Endothelial cell of umbilical vein (primary cell): ENCODE measurements around the gene ASTN1. TPM values are rescaled to one million over a fixed set of nuclear protein-coding genes. Genes with fewer than 3 reads are reported as not detected.

Source experiments
- BruUV-seq: library from RNA; stranded (reverse); fragments of 400-500 nt; replicated peaks from 2 replicates; lab custom pipeline; 2021; lab: Mats Ljungman, UMichigan
- CTCF ChIA-PET: fragments of 300-600, 350-600 bp; sonication (Branson Sonifier 250); formaldehyde crosslinking; loops from one replicate; lab custom pipeline; 2021; ENCODE audit warnings: antibody characterized with exemption, inconsistent platforms; lab: Charles Lee
- POLR2A ChIA-PET: fragments of 300-600, 350-600 bp; sonication (Branson Sonifier 250); formaldehyde crosslinking; loops from one replicate; lab custom pipeline; 2021; ENCODE audit warnings: antibody characterized with exemption, inconsistent platforms; lab: Charles Lee
- DNase-seq: peaks from one replicate; pipeline ENCODE4 v3.0.0-alpha.2; 2011; ENCODE audit warnings: low read depth, low spot score
- FAIRE-seq: peaks from 2 replicates; lab custom pipeline; 2011; peaks lifted over from hg19 to GRCh38; lab: Jason Lieb, UNC
- H2AFZ ChIP-seq: 2 replicates; pipeline ENCODE4 v1.6.0; 2012; ENCODE audit warnings: low read depth, low read length, control low read depth, inconsistent platforms
- H3K27ac ChIP-seq: 2 replicates; pipeline ENCODE4 v1.5.1; 2011; ENCODE audit warnings: low read depth, mild to moderate bottlenecking, control low read depth, low read length, moderate library complexity; ENCODE audit not compliant: insufficient read depth
- H3K27me3 ChIP-seq, 2 experiments: 2 replicates each; pipeline versions ENCODE4 v1.6.0 to v1.6.1; 2011; ENCODE audit warnings: low read length in 2 of 2, mixed read lengths in 1 of 2; ENCODE audit not compliant: control insufficient read depth in 2 of 2, insufficient read depth in 2 of 2
- H3K36me3 ChIP-seq, 2 experiments: 2 replicates in 1 of 2; 3 replicates in 1 of 2; pipeline ENCODE4 v1.5.1; 2011; ENCODE audit warnings: low read length in 2 of 2, mild to moderate bottlenecking in 1 of 2, moderate library complexity in 1 of 2; ENCODE audit not compliant: control insufficient read depth in 2 of 2, insufficient read depth in 2 of 2; ENCODE audit errors: extremely low read depth in 1 of 2
- H3K4me1 ChIP-seq: 3 replicates; pipeline ENCODE4 v1.5.1; 2011; ENCODE audit warnings: mild to moderate bottlenecking, low read length; ENCODE audit not compliant: control insufficient read depth, insufficient read depth; ENCODE audit errors: extremely low read depth
- H3K4me2 ChIP-seq: 2 replicates; pipeline ENCODE4 v1.6.1; 2011; ENCODE audit warnings: low read length, control low read depth, mixed read lengths; ENCODE audit not compliant: insufficient read depth
- H3K4me3 ChIP-seq, 3 experiments: fragments of 200-600 bp in 1 of 3; sonication (generic), shearing (Covaris generic) in 1 of 3; replicated peaks in 1 of 3; 2 replicates each; pipeline ENCODE4 v1.5.1; 2011 to 2016; ENCODE audit warnings: control low read depth in 3 of 3, low read length in 3 of 3, mild to moderate bottlenecking in 2 of 3, inconsistent platforms in 1 of 3, low read depth in 1 of 3, moderate library complexity in 1 of 3; ENCODE audit not compliant: insufficient read depth in 1 of 3
- H3K79me2 ChIP-seq: 2 replicates; pipeline ENCODE4 v1.6.0; 2012; ENCODE audit warnings: low read length, inconsistent platforms; ENCODE audit not compliant: control insufficient read depth, insufficient read depth
- H3K9ac ChIP-seq: replicated peaks from 2 replicates; pipeline ENCODE3; 2011; ENCODE audit warnings: low read length, control low read depth; ENCODE audit not compliant: insufficient read depth; ENCODE audit errors: extremely low read depth
- H3K9me1 ChIP-seq: replicated peaks from 3 replicates; pipeline ENCODE4 v1.6.0; 2011; ENCODE audit warnings: mild to moderate bottlenecking, low read length; ENCODE audit not compliant: control insufficient read depth, insufficient read depth; ENCODE audit errors: extremely low read depth
- H3K9me3 ChIP-seq: replicated peaks from 2 replicates; pipeline ENCODE4 v1.5.1; 2012; ENCODE audit warnings: low read length, inconsistent platforms; ENCODE audit not compliant: control insufficient read depth, insufficient read depth
- H4K20me1 ChIP-seq: replicated peaks from 2 replicates; pipeline ENCODE3; 2011; ENCODE audit warnings: mild to moderate bottlenecking, low read length; ENCODE audit not compliant: control insufficient read depth, insufficient read depth; ENCODE audit errors: extremely low read depth
- CTCF ChIP-seq, 2 donors: IDR thresholded peaks; 1 replicate in 1 of 2; 2 replicates in 1 of 2; pipeline ENCODE4 v1.5.1; 2011; ENCODE audit warnings: low read length in 2 of 2, mild to moderate bottlenecking in 2 of 2, moderate library complexity in 2 of 2, control low read depth in 1 of 2, inconsistent platforms in 1 of 2, low read depth in 1 of 2; ENCODE audit not compliant: insufficient read depth in 1 of 2; ENCODE audit errors: extremely low read depth in 1 of 2
- EZH2 ChIP-seq: IDR thresholded peaks from 2 replicates; pipeline ENCODE4 v1.6.1; 2012; ENCODE audit warnings: borderline replicate concordance, low read depth, mild to moderate bottlenecking, moderate library complexity, low read length, inconsistent platforms; ENCODE audit not compliant: severe bottlenecking
- FOS ChIP-seq: IDR thresholded peaks from 2 replicates; pipeline ENCODE4 v1.6.1; 2011; ENCODE audit warnings: mild to moderate bottlenecking, low read length, moderate library complexity, borderline replicate concordance; ENCODE audit not compliant: insufficient read depth
- GATA2 ChIP-seq: IDR thresholded peaks from 2 replicates; pipeline ENCODE4 v1.7.0; 2011; ENCODE audit warnings: low read depth, mild to moderate bottlenecking, moderate library complexity, mixed read lengths, low read length; ENCODE audit not compliant: insufficient read length, insufficient read depth
- JUN ChIP-seq: IDR thresholded peaks from 2 replicates; pipeline ENCODE4 v1.6.1; 2011; ENCODE audit warnings: borderline replicate concordance, low read depth; ENCODE audit not compliant: insufficient read length, insufficient read depth
- MAX ChIP-seq: IDR thresholded peaks from 2 replicates; pipeline ENCODE4 v1.6.1; 2011; ENCODE audit not compliant: insufficient read depth, insufficient read length
- MYC ChIP-seq: IDR thresholded peaks from one replicate; pipeline ENCODE4 v1.6.1; 2011; ENCODE audit warnings: mild to moderate bottlenecking, low read depth, low read length
- POLR2A ChIP-seq: IDR thresholded peaks from 2 replicates; pipeline ENCODE4 v1.6.1; 2012; ENCODE audit warnings: low read depth, mild to moderate bottlenecking, control low read depth, low read length
- POLR2AphosphoS5 ChIP-seq: IDR thresholded peaks from 2 replicates; pipeline ENCODE4 v1.6.1; 2012; ENCODE audit warnings: low read depth, mild to moderate bottlenecking, control low read depth, low read length, moderate library complexity; ENCODE audit not compliant: insufficient read depth
- dilution Hi-C: fragments of 300-500 bp; cut with MboI; formaldehyde crosslinking; loops from one replicate; pipeline ENCODE4 v1.15.0; 2019; ENCODE audit warnings: low sequenced_read_pairs; ENCODE audit not compliant: extremely low pct_ligation_motif_present
- intact Hi-C: fragments of 100-400 bp; cut with micrococcal nuclease; formaldehyde crosslinking; loops from one replicate; pipeline ENCODE4 v1.10.0; 2022
- polyA plus RNA-seq, 4 experiments: library from polyadenylated mRNA; depleted of rRNA in 3 of 4; stranded (reverse) in 3 of 4; unstranded in 1 of 4; fragments of >200 nt; gene quantifications; 2 replicates each; pipeline versions ENCODE4 v1.2.1 to v1.2.3, GENCODE V29; 2011 to 2012; ENCODE audit warnings: missing spikeins in 1 of 4
- total RNA-seq: library from RNA; stranded (reverse); gene quantifications from 2 replicates; pipeline ENCODE4 v1.2.3, GENCODE V29; 2021

The ASTN1 gene
- total and polyA plus RNA-seq, 2 donors (not counting 3 experiments of a cell fraction or from before 2014, with no cell fraction given) = 0.04 TPM; not detected in 1

GRCh38 chr1:177011508-177011907 is 153.0 kb downstream of the ASTN1 start:
- DNase-seq (no peak), FAIRE-seq (no peak)
- Histone ChIP-seq H3K4me3 (no peak overlapping the region), H3K9me1 (no peaks in the 10 kb centered on the region), H4K20me1 (no peaks in the 10 kb centered on the region), H3K27ac (no peak overlapping the region), H3K9ac (no peak overlapping the region), H3K27me3 (no peaks in the 10 kb centered on the region), H2AFZ (no peak overlapping the region), H3K36me3 (no peaks in the 10 kb centered on the region), H3K79me2 (no peaks in the 10 kb centered on the region), H3K4me1 (no peaks in the 10 kb centered on the region), H3K4me2 (no peak overlapping the region), H3K9me3 (no peaks in the 10 kb centered on the region)
- intact Hi-C loops = no loop called here
- no TSS peak for BruUV-seq
- POLR2A ChIA-PET = no interaction called here
- dilution Hi-C loops = no loop called here
- TF ChIP-seq EZH2 = no peak
- no peak for TF ChIP-seq FOS
- TF ChIP-seq MYC = no peak
- no peak for TF ChIP-seq MAX
- TF ChIP-seq JUN = no peak
- TF ChIP-seq POLR2A = no peak
- TF ChIP-seq CTCF (IDR thresholded peaks at IDR 0.05; ENCODE audit: extremely low read depth in 1 of 2, insufficient read depth in 1 of 2, low read depth in 1 of 2, low read length in 2 of 2) = no peak
- TF ChIP-seq GATA2 = no peak
- TF ChIP-seq POLR2AphosphoS5 = no peak
- CTCF ChIA-PET = no interaction called here
